Endothelial cell of umbilical vein (primary cell): ENCODE data around the gene SORCS2. TPM values are rescaled to one million over a fixed set of nuclear protein-coding genes. Genes with fewer than 3 reads are reported as not detected.
A peak's percentile ranks its signal among the peaks of the same experiment; 100 is the strongest.

Source experiments
- BruUV-seq: library from RNA; stranded (reverse); fragments of 400-500 nt; replicated peaks from 2 replicates; lab custom pipeline; 2021; lab: Mats Ljungman, UMichigan
- CTCF ChIA-PET: fragments of 300-600, 350-600 bp; sonication (Branson Sonifier 250); formaldehyde crosslinking; loops from one replicate; lab custom pipeline; 2021; ENCODE audit warnings: antibody characterized with exemption, inconsistent platforms; lab: Charles Lee
- POLR2A ChIA-PET: fragments of 300-600, 350-600 bp; sonication (Branson Sonifier 250); formaldehyde crosslinking; loops from one replicate; lab custom pipeline; 2021; ENCODE audit warnings: antibody characterized with exemption, inconsistent platforms; lab: Charles Lee
- DNase-seq: peaks from one replicate; pipeline ENCODE4 v3.0.0-alpha.2; 2011; ENCODE audit warnings: low read depth, low spot score
- FAIRE-seq: peaks from 2 replicates; lab custom pipeline; 2011; peaks lifted over from hg19 to GRCh38; lab: Jason Lieb, UNC
- H2AFZ ChIP-seq: 2 replicates; pipeline ENCODE4 v1.6.0; 2012; ENCODE audit warnings: low read depth, low read length, control low read depth, inconsistent platforms
- H3K27ac ChIP-seq: 2 replicates; pipeline ENCODE4 v1.5.1; 2011; ENCODE audit warnings: low read depth, mild to moderate bottlenecking, control low read depth, low read length, moderate library complexity; ENCODE audit not compliant: insufficient read depth
- H3K27me3 ChIP-seq, 2 experiments: 2 replicates each; pipeline versions ENCODE4 v1.6.0 to v1.6.1; 2011; ENCODE audit warnings: low read length in 2 of 2, mixed read lengths in 1 of 2; ENCODE audit not compliant: control insufficient read depth in 2 of 2, insufficient read depth in 2 of 2
- H3K36me3 ChIP-seq, 2 experiments: 2 replicates in 1 of 2; 3 replicates in 1 of 2; pipeline ENCODE4 v1.5.1; 2011; ENCODE audit warnings: low read length in 2 of 2, mild to moderate bottlenecking in 1 of 2, moderate library complexity in 1 of 2; ENCODE audit not compliant: control insufficient read depth in 2 of 2, insufficient read depth in 2 of 2; ENCODE audit errors: extremely low read depth in 1 of 2
- H3K4me1 ChIP-seq: 3 replicates; pipeline ENCODE4 v1.5.1; 2011; ENCODE audit warnings: mild to moderate bottlenecking, low read length; ENCODE audit not compliant: control insufficient read depth, insufficient read depth; ENCODE audit errors: extremely low read depth
- H3K4me2 ChIP-seq: 2 replicates; pipeline ENCODE4 v1.6.1; 2011; ENCODE audit warnings: low read length, control low read depth, mixed read lengths; ENCODE audit not compliant: insufficient read depth
- H3K4me3 ChIP-seq, 3 experiments: fragments of 200-600 bp in 1 of 3; sonication (generic), shearing (Covaris generic) in 1 of 3; replicated peaks in 1 of 3; 2 replicates each; pipeline ENCODE4 v1.5.1; 2011 to 2016; ENCODE audit warnings: control low read depth in 3 of 3, low read length in 3 of 3, mild to moderate bottlenecking in 2 of 3, inconsistent platforms in 1 of 3, low read depth in 1 of 3, moderate library complexity in 1 of 3; ENCODE audit not compliant: insufficient read depth in 1 of 3
- H3K79me2 ChIP-seq: 2 replicates; pipeline ENCODE4 v1.6.0; 2012; ENCODE audit warnings: low read length, inconsistent platforms; ENCODE audit not compliant: control insufficient read depth, insufficient read depth
- H3K9ac ChIP-seq: replicated peaks from 2 replicates; pipeline ENCODE3; 2011; ENCODE audit warnings: low read length, control low read depth; ENCODE audit not compliant: insufficient read depth; ENCODE audit errors: extremely low read depth
- H3K9me1 ChIP-seq: replicated peaks from 3 replicates; pipeline ENCODE4 v1.6.0; 2011; ENCODE audit warnings: mild to moderate bottlenecking, low read length; ENCODE audit not compliant: control insufficient read depth, insufficient read depth; ENCODE audit errors: extremely low read depth
- H3K9me3 ChIP-seq: replicated peaks from 2 replicates; pipeline ENCODE4 v1.5.1; 2012; ENCODE audit warnings: low read length, inconsistent platforms; ENCODE audit not compliant: control insufficient read depth, insufficient read depth
- H4K20me1 ChIP-seq: replicated peaks from 2 replicates; pipeline ENCODE3; 2011; ENCODE audit warnings: mild to moderate bottlenecking, low read length; ENCODE audit not compliant: control insufficient read depth, insufficient read depth; ENCODE audit errors: extremely low read depth
- FOS ChIP-seq: IDR thresholded peaks from 2 replicates; pipeline ENCODE4 v1.6.1; 2011; ENCODE audit warnings: mild to moderate bottlenecking, low read length, moderate library complexity, borderline replicate concordance; ENCODE audit not compliant: insufficient read depth
- GATA2 ChIP-seq: IDR thresholded peaks from 2 replicates; pipeline ENCODE4 v1.7.0; 2011; ENCODE audit warnings: low read depth, mild to moderate bottlenecking, moderate library complexity, mixed read lengths, low read length; ENCODE audit not compliant: insufficient read length, insufficient read depth
- JUN ChIP-seq: IDR thresholded peaks from 2 replicates; pipeline ENCODE4 v1.6.1; 2011; ENCODE audit warnings: borderline replicate concordance, low read depth; ENCODE audit not compliant: insufficient read length, insufficient read depth
- POLR2A ChIP-seq: IDR thresholded peaks from 2 replicates; pipeline ENCODE4 v1.6.1; 2012; ENCODE audit warnings: low read depth, mild to moderate bottlenecking, control low read depth, low read length
- POLR2AphosphoS5 ChIP-seq: IDR thresholded peaks from 2 replicates; pipeline ENCODE4 v1.6.1; 2012; ENCODE audit warnings: low read depth, mild to moderate bottlenecking, control low read depth, low read length, moderate library complexity; ENCODE audit not compliant: insufficient read depth
- dilution Hi-C: fragments of 300-500 bp; cut with MboI; formaldehyde crosslinking; loops from one replicate; pipeline ENCODE4 v1.15.0; 2019; ENCODE audit warnings: low sequenced_read_pairs; ENCODE audit not compliant: extremely low pct_ligation_motif_present
- intact Hi-C: fragments of 100-400 bp; cut with micrococcal nuclease; formaldehyde crosslinking; loops from one replicate; pipeline ENCODE4 v1.10.0; 2022
- polyA plus RNA-seq, 4 experiments: library from polyadenylated mRNA; depleted of rRNA in 3 of 4; stranded (reverse) in 3 of 4; unstranded in 1 of 4; fragments of >200 nt; gene quantifications; 2 replicates each; pipeline versions ENCODE4 v1.2.1 to v1.2.3, GENCODE V29; 2011 to 2012; ENCODE audit warnings: missing spikeins in 1 of 4
- total RNA-seq: library from RNA; stranded (reverse); gene quantifications from 2 replicates; pipeline ENCODE4 v1.2.3, GENCODE V29; 2021
- TF ChIP-seq, protein P1 (sequence below), 2 donors: IDR thresholded peaks; 1 replicate in 1 of 2; 2 replicates in 1 of 2; pipeline ENCODE4 v1.5.1; 2011; ENCODE audit warnings: low read length in 2 of 2, mild to moderate bottlenecking in 2 of 2, moderate library complexity in 2 of 2, control low read depth in 1 of 2, inconsistent platforms in 1 of 2, low read depth in 1 of 2; ENCODE audit not compliant: insufficient read depth in 1 of 2; ENCODE audit errors: extremely low read depth in 1 of 2
- TF ChIP-seq, protein P2 (sequence below): IDR thresholded peaks from 2 replicates; pipeline ENCODE4 v1.6.1; 2011; ENCODE audit not compliant: insufficient read depth, insufficient read length

The SORCS2 gene
- total and polyA plus RNA-seq, 2 donors (not counting 3 experiments of a cell fraction or from before 2014, with no cell fraction given), result not detected

DNA sequence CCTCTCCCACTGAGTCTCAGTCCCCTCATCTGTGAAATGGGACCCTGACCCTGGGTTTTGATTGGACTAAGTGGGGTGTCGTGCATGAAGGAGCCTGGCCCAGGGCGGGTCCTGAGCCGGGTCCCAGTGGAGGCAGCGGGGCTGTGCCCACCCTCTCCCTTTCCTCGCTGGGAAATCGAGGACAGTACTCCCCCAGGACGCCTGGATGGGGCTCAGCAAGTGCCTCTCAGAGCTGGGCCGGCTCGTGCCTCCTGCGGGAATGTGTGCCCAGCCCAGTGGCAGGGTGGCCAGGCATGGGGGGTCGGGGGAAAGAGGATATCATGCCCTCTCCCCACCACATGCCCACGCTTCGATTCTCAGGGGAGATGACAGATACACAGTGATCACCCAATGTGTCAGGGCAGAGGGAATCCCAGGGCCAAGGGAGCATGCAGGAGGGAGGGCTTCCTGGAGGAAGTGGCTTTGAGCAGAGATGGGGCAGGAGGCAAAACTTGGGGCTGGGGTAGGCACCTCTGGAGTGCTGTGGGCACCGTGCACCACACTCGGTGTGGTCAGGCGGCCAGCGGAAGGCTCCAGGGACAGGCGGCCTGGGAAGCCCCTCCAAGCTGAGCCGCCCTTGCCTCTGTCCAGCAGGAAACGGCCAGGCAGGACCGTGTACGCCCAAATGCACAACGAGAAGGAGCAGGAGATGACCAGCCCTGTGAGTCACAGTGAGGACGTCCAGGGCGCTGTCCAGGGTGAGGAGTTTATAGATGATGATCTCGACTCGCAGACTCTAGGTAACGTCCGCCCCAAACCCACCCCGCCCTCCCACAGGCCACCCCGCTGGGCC lies 544.3 kb downstream of the SORCS2 start:
- dilution Hi-C loops, result no loop called here
- no peak overlapping the region for H3K27ac ChIP-seq

DNA sequence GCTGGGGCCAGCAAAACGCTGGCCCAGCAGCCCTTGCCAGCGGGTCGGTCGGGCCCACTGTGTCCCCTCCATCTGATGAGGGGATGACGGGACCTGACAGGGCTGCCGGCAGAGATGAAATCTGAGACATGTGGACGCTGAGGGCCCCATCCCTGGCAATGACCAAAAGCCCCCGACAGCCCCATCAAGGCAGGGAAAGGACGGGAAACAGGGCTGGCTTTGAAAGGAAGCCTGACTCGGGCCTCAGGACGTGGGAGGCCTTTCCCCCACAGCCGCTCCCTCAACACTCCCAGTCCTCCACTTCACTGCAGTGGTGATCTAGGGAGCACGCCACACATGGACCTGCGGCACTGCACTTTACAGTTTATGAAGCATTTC lies 544.9 kb downstream of the SORCS2 start:
- H3K36me3 ChIP-seq, result no peaks in the 10 kb centered on the region
- no peaks in the 10 kb centered on the region for H3K4me1 ChIP-seq
- H3K27me3 ChIP-seq, result peaks cover 0 to 3% of the 10 kb centered on the region in 2 experiments
- ChIA-PET POLR2A (no interaction called here), CTCF (no interaction called here)
- no peak for TF ChIP-seq POLR2A
- TF ChIP-seq, protein P1, sequence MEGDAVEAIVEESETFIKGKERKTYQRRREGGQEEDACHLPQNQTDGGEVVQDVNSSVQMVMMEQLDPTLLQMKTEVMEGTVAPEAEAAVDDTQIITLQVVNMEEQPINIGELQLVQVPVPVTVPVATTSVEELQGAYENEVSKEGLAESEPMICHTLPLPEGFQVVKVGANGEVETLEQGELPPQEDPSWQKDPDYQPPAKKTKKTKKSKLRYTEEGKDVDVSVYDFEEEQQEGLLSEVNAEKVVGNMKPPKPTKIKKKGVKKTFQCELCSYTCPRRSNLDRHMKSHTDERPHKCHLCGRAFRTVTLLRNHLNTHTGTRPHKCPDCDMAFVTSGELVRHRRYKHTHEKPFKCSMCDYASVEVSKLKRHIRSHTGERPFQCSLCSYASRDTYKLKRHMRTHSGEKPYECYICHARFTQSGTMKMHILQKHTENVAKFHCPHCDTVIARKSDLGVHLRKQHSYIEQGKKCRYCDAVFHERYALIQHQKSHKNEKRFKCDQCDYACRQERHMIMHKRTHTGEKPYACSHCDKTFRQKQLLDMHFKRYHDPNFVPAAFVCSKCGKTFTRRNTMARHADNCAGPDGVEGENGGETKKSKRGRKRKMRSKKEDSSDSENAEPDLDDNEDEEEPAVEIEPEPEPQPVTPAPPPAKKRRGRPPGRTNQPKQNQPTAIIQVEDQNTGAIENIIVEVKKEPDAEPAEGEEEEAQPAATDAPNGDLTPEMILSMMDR (IDR thresholded peaks at IDR 0.05; ENCODE audit: extremely low read depth in 1 of 2, insufficient read depth in 1 of 2, low read depth in 1 of 2, low read length in 2 of 2), result no peak
- no peak for TF ChIP-seq POLR2AphosphoS5
- TF ChIP-seq GATA2, result no peak
- TF ChIP-seq, protein P2, sequence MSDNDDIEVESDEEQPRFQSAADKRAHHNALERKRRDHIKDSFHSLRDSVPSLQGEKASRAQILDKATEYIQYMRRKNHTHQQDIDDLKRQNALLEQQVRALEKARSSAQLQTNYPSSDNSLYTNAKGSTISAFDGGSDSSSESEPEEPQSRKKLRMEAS, result no peak
- TF ChIP-seq FOS, result no peak
- no peak for TF ChIP-seq JUN
- no peak overlapping the region for H3K4me2 ChIP-seq
- H3K27ac ChIP-seq, result no peak overlapping the region
- no peak overlapping the region for H3K4me3 ChIP-seq
- H3K9ac ChIP-seq, result no peak overlapping the region
- no peaks in the 10 kb centered on the region for H3K9me1 ChIP-seq
- no peak for FAIRE-seq
- no peak for DNase-seq
- H2AFZ ChIP-seq, result no peak overlapping the region
- dilution Hi-C loops (no loop called here), intact Hi-C loops (no loop called here)
- H3K79me2 ChIP-seq, result no peaks in the 10 kb centered on the region
- H3K9me3 ChIP-seq, result no peaks in the 10 kb centered on the region
- H4K20me1 ChIP-seq, result no peaks in the 10 kb centered on the region
- BruUV-seq, result no TSS peak

More for the DNA sequence above, 544.3 kb downstream of the SORCS2 start:
- no peak overlapping the region for H3K9ac ChIP-seq
- H3K4me1 ChIP-seq, result no peaks in the 10 kb centered on the region
- H3K4me2 ChIP-seq, result no peak overlapping the region
- no TSS peak for BruUV-seq
- H3K79me2 ChIP-seq, result no peaks in the 10 kb centered on the region
- H2AFZ ChIP-seq, result no peak overlapping the region
- FAIRE-seq, result no peak
- TF ChIP-seq FOS (peak; percentile 17), JUN (no peak)
- DNase-seq, result no peak
- H3K27me3 ChIP-seq, result peaks cover 0 to 3% of the 10 kb centered on the region in 2 experiments
- H3K9me3 ChIP-seq, result no peaks in the 10 kb centered on the region
- ChIA-PET CTCF (interaction anchor here (1.0 to 1.6 kb wide), 2 partner anchors 17 to 66 kb away, joined by 3 read pairs; no protein-coding TSS in a partner anchor), POLR2A (no interaction called here)
- H3K4me3 ChIP-seq, result no peak overlapping the region
- H4K20me1 ChIP-seq, result no peaks in the 10 kb centered on the region
- no peaks in the 10 kb centered on the region for H3K36me3 ChIP-seq
- intact Hi-C loops, result no loop called here
- no peaks in the 10 kb centered on the region for H3K9me1 ChIP-seq
